ENCODE data around the gene ANKZF1. TPM values are rescaled to one million over a fixed set of nuclear protein-coding genes. Genes with fewer than 3 reads are reported as not detected.

The ANKZF1 gene
- total and polyA plus RNA-seq, 2 experiments from 2014 or later = 37.5 to 41.6 TPM

- whole genome bisulfite sequencing (ENCODE audit: low lambda C conversion rate, missing lambda C conversion rate) = 98% methylated on average over 15 of the region's 15 CpGs
- Histone ChIP-seq H2AFZ (no peak overlapping the region), H4K20me1 (ENCODE audit: insufficient read depth, poor library complexity, severe bottlenecking) (no peaks in the 10 kb centered on the region), H3K27ac (no peak overlapping the region), H3K4me2 (no peak overlapping the region), H3K79me2 (peaks cover 13% of the 10 kb centered on the region), H3K9me3 (ENCODE audit: low read depth) (no peaks in the 10 kb centered on the region), H3K27me3 (no peaks in the 10 kb centered on the region), H3K36me3 (replicated peaks; ENCODE audit: insufficient read depth, low read depth) (no peaks in the 10 kb centered on the region), H3K4me1 (ENCODE audit: insufficient read depth) (peaks cover 5% of the 10 kb centered on the region), H3K4me3 (no peak overlapping the region), H3K9me2 (replicated peaks; ENCODE audit: insufficient read depth) (no peaks in the 10 kb centered on the region)
- TF ChIP-seq, protein P1, sequence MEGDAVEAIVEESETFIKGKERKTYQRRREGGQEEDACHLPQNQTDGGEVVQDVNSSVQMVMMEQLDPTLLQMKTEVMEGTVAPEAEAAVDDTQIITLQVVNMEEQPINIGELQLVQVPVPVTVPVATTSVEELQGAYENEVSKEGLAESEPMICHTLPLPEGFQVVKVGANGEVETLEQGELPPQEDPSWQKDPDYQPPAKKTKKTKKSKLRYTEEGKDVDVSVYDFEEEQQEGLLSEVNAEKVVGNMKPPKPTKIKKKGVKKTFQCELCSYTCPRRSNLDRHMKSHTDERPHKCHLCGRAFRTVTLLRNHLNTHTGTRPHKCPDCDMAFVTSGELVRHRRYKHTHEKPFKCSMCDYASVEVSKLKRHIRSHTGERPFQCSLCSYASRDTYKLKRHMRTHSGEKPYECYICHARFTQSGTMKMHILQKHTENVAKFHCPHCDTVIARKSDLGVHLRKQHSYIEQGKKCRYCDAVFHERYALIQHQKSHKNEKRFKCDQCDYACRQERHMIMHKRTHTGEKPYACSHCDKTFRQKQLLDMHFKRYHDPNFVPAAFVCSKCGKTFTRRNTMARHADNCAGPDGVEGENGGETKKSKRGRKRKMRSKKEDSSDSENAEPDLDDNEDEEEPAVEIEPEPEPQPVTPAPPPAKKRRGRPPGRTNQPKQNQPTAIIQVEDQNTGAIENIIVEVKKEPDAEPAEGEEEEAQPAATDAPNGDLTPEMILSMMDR (IDR thresholded peaks at IDR 0.05; ENCODE audit: poor library complexity) = no peak
- TF ChIP-seq EZH2 (IDR thresholded peaks at IDR 0.05; ENCODE audit: borderline replicate concordance) (no peak), EZH2phosphoT487 (IDR thresholded peaks at IDR 0.05; ENCODE audit: low read depth, severe bottlenecking, unreplicated experiment) (no peak)
- no peak for DNase-seq (ENCODE audit: low spot score)
Observed at GRCh38 chr2:219214141-219214540, 15.5 kb upstream of the ANKZF1 start.

GRCh38 chr2:219214786-219215185 lies 14.8 kb upstream of the ANKZF1 start:
- Histone ChIP-seq H3K27me3 (no peaks in the 10 kb centered on the region), H4K20me1 (ENCODE audit: insufficient read depth, poor library complexity, severe bottlenecking) (no peaks in the 10 kb centered on the region), H3K27ac (no peak overlapping the region), H3K9me2 (replicated peaks; ENCODE audit: insufficient read depth) (no peaks in the 10 kb centered on the region), H3K36me3 (replicated peaks; ENCODE audit: insufficient read depth, low read depth) (no peaks in the 10 kb centered on the region), H3K4me3 (no peak overlapping the region), H3K4me1 (ENCODE audit: insufficient read depth) (peaks cover 10% of the 10 kb centered on the region), H3K4me2 (no peak overlapping the region), H3K79me2 (peaks cover 13% of the 10 kb centered on the region), H2AFZ (no peak overlapping the region), H3K9me3 (ENCODE audit: low read depth) (no peaks in the 10 kb centered on the region)
- DNase-seq (ENCODE audit: low spot score) = no peak
- WGBS (ENCODE audit: low lambda C conversion rate, missing lambda C conversion rate) = 93% methylated on average over 6 of the region's 6 CpGs
- TF ChIP-seq EZH2phosphoT487 (IDR thresholded peaks at IDR 0.05; ENCODE audit: low read depth, severe bottlenecking, unreplicated experiment) = no peak

GRCh38 chr2:219215871-219216534 lies 13.6 kb upstream of the ANKZF1 start:
- Histone ChIP-seq H3K4me3 (no peak overlapping the region), H3K27me3 (no peaks in the 10 kb centered on the region), H3K79me2 (peaks cover 13% of the 10 kb centered on the region), H4K20me1 (ENCODE audit: insufficient read depth, poor library complexity, severe bottlenecking) (no peaks in the 10 kb centered on the region), H3K4me1 (ENCODE audit: insufficient read depth) (peaks cover 10% of the 10 kb centered on the region), H3K36me3 (replicated peaks; ENCODE audit: insufficient read depth, low read depth) (no peaks in the 10 kb centered on the region), H3K9me3 (ENCODE audit: low read depth) (no peaks in the 10 kb centered on the region), H3K27ac (no peak overlapping the region), H3K4me2 (no peak overlapping the region), H2AFZ (no peak overlapping the region), H3K9me2 (replicated peaks; ENCODE audit: insufficient read depth) (no peaks in the 10 kb centered on the region)
- no peak for DNase-seq (ENCODE audit: low spot score)
- WGBS (ENCODE audit: low lambda C conversion rate, missing lambda C conversion rate) = 97% methylated on average over 24 of the region's 27 CpGs
- TF ChIP-seq, protein P1 (IDR thresholded peaks at IDR 0.05; ENCODE audit: poor library complexity) = no peak
- TF ChIP-seq EZH2phosphoT487 (IDR thresholded peaks at IDR 0.05; ENCODE audit: low read depth, severe bottlenecking, unreplicated experiment) (no peak), EZH2 (IDR thresholded peaks at IDR 0.05; ENCODE audit: borderline replicate concordance) (no peak)

DNA sequence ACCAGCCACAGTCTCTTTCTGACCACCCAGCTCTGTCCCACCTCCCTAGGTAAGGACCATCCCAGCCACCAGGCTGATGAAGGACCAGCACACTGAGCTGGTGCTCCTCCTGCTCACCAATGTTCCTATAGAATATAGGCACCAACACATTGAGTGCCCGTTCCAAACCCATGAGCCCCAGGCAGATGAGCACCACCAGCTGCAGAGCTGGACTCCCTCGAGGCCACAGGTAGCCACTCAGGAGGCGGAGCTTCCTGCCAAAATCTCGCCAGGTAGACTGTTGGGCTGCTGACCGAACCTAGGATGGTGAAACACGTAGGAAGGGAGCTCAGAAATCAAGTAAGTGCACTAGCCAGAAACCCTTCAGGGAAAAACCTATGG lies 13.1 kb upstream of the ANKZF1 start:
- Histone ChIP-seq H3K27me3 (no peaks in the 10 kb centered on the region), H3K36me3 (replicated peaks; ENCODE audit: insufficient read depth, low read depth) (no peaks in the 10 kb centered on the region), H3K9me3 (ENCODE audit: low read depth) (no peaks in the 10 kb centered on the region), H3K4me3 (no peak overlapping the region), H3K9me2 (replicated peaks; ENCODE audit: insufficient read depth) (no peaks in the 10 kb centered on the region), H3K4me2 (no peak overlapping the region), H3K4me1 (ENCODE audit: insufficient read depth) (peaks cover 10% of the 10 kb centered on the region), H3K27ac (no peak overlapping the region), H3K79me2 (peaks cover 13% of the 10 kb centered on the region), H2AFZ (no peak overlapping the region), H4K20me1 (ENCODE audit: insufficient read depth, poor library complexity, severe bottlenecking) (no peaks in the 10 kb centered on the region)
- WGBS (ENCODE audit: low lambda C conversion rate, missing lambda C conversion rate) = 86% methylated on average over 6 of the region's 6 CpGs
- TF ChIP-seq EZH2 (IDR thresholded peaks at IDR 0.05; ENCODE audit: borderline replicate concordance) (no peak), EZH2phosphoT487 (IDR thresholded peaks at IDR 0.05; ENCODE audit: low read depth, severe bottlenecking, unreplicated experiment) (no peak)
- TF ChIP-seq, protein P1 (IDR thresholded peaks at IDR 0.05; ENCODE audit: poor library complexity) = no peak
- DNase-seq (ENCODE audit: low spot score) = no peak

All from hepatocyte (in vitro differentiated cells).